HG03571 (cell line): ENCODE data around the gene ARHGAP25.

ENCODE experiments used
- ATAC-seq: cut with Tn5 transposase; IDR thresholded peaks from one replicate; pipeline ENCODE4 v1.9.1; 2021; ENCODE audit not compliant: unreplicated experiment

The ARHGAP25 gene

DNA sequence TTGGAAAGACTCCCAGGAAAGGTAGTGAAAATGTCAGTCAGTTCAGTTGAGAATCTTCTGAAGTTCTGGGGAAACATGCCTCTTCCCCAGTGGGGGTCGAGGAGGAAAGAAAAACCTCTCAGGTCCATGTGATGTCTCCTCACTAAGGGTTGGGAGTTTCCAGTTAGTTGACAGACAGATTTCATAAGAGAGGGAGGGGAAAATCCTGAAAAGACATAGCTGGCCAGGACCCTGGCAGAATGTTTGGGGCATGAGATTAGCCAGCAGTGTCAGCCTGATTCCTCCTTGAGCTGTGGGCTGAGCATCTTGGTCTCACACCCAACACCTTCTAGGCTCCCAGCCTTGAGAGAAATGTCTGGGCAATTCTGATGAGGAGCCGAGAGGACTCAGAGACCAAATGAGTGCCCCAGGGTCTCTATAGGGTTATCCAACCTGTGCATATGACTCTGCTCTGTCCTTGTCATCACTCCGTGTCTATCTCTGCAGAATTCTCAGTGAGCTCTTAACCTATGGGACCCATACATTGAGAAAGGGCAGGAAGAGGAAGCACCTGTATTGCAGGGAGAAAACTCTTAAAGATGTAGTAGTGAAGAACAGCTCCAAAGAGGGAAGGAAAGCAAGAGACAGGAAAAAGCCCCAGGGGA, 122.7 kb downstream of the ARHGAP25 start:
- no peak for ATAC-seq

DNA sequence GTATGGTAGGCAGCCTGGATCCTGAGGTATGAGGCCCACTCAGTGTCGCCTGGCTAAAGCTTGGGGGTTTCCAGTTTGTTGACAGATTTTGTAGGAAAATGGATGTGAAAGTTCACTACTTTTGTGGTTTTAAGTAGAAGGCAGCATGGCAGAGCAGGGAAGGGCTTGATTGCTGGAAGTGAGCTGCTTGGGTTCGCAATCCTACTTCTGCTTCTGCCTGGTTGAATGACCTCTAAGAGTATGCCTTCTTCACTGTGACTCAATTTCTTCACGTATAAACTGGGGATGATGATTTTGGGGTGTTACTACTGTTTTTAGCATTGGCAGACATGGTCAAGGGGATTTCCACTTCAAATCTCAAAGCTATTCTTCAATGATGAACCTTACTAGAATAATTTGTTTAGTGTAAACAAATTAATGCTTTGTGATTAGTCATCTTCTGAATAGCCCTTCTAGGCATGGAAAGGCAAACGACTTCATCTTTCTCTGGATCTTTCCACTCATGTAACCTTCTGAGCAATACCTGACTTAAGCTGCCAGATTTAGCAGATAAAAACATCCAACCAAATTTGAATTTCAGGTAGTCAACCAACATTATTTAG, 123.3 kb downstream of the ARHGAP25 start:
- no peak for ATAC-seq

DNA sequence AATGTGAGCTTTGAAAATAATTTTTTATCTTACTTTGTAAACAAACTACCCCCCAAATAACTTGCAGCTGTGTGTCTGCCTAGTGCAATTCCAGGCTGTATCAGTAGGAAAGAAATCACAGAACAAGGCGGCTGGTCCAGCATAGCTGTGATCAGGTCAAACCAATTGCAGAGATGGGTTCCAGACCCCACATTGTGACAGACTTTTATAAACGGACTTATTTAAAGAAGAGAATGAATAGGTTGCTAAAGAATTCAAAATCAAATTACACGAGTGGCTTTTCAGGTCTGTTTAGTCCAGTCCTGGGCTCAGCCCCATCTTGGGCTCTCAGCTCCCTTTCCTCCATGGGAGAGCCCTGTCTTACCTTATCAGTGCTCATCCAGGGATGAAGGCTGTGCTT, 125.5 kb downstream of the ARHGAP25 start:
- no peak for ATAC-seq

DNA sequence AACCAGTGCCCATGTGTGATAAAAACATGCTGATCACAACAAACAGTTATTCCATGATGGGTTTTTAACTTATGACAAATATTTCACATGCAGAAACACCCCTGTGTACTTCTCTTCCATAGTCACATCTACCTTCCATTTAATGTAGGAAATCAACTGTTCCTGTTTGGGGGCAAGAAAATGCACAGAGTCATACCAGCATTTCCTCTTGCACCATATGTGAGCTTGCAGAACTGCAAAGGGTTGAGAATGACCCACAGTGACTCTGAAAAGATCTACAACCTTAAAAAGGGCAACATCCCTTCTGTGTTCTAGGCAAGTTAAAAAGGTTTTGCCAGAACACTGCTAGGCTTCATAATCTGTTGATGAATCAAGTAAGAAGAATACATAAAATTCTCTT, 126.7 kb downstream of the ARHGAP25 start:
- ATAC-seq = no peak

DNA sequence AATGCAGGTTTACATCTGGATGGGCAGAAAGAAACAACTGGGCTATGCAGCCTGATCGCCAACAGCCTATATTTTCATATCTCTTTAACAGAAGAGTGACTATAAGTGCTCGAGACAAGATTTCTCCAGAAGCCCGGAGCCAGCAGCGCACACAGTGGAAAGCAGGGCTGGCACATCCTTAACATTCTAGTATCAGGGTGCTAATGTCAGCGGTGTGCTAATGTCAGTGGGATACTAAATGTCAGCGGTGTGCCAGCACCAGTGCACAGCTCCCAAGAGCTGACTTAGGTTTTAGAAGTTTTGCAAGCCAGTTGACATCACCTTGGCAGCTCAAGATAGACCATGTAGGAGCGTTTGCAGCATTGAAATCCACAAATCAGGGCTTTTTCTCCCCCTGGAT, 128.3 kb downstream of the ARHGAP25 start:
- ATAC-seq = no peak

DNA sequence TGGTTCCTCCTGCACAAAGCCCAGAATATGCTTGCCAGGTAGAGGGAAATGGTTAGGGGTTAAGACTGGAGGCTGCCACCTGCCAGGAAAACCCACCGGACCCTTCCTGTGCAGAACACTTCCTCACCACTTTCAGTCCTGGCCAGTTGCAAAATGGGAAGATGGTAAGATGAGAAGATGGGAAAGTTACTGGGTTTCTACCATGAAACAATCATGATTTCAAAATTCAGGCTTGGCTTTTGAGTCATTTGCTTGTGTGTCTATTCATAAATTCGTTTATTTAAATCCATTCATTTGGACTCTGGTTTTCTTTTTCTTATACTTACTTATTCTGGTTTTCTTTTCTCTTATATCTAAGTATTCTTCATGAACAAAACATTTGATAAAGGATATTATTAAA, 129.4 kb downstream of the ARHGAP25 start:
- ATAC-seq = no peak

DNA sequence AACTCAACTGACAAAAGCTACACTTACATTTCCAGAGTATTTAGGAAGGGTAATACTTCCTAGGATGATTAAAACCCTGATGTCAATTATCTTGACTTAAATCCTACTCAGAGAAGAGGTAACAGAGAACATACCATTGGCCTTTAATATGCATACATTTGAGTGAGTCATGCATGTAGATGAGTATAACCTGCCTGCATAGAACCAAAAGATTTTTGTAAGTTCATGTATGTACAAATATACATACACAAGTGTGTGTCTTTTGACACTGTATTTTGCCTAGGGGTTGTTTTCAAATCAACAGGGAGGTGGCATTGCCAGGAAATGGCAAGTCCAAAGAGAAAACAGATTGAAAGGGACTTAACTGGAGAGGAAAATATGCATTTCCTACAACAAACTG, 130.5 kb downstream of the ARHGAP25 start:
- ATAC-seq = no peak

DNA sequence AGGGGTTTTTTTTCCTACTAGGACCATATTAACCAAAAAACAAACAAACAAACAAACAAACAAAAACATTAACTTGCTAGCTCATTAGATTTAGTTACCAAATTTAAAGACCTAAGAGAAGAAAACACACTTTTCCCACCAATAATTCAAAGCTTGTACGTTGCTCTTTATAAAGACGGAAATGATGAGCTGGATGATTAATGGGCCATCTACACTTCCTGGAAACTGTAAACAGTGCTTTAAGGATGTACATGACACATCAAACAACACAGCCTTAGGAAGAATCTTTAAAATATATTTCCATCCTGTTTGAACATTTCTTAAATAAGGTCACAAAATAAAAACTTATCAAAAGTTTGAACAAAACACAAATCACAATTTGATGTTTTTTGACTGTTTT, 135.6 kb downstream of the ARHGAP25 start:
- ATAC-seq = no peak

DNA sequence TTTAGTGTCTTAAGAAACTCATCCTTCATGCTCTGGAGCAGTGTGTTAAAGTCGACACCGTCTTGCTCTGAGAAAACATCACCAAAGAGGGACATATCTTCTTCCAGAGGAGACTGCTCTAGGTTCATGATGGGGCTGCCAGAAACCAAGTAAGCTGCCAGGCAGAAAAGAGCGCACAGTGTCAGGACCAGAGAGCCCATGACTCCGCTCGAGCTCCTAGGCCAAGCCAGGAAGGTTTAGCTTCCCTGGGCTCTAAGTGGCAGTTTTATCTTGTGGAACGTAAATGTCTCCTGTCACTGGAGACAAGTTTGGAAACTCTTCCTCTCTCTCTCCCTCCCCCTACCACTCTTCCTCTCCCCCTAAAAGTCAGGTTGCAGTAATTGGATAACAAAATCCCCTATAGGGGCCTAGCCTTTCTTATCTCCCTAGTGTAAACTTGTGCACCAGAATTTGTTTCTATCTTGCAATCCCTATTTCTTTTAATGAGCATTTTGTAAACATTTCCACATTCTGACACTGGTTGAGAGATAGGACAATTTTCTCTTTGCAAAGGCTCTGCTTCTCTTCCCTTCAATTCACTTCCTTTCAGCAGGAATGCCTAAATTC, 136.7 kb downstream of the ARHGAP25 start, which contains the start of gene BMP10:
TSS of gene BMP10 (minus strand) at position 239 of the 606 bp plus-strand sequence. CDS start at position 200, 39 bp downstream.
- no peak for ATAC-seq
